ENCODE measurements around the gene SORL1.

SORL1 gene

GRCh38 chr11:121497176-121497998 is 45.3 kb downstream of the SORL1 start:
- Histone ChIP-seq H3K27ac (ENCODE audit: low read depth, low read length, poor library complexity, severe bottlenecking) (no peak overlapping the region), H4K20me1 (ENCODE audit: insufficient read depth, low read length) (no peaks in the 10 kb centered on the region), H2AFZ (ENCODE audit: low read length) (no peak overlapping the region), H3K4me2 (ENCODE audit: low read length) (no peak overlapping the region), H3K9ac (ENCODE audit: low read length) (no peak overlapping the region), H3K79me2 (ENCODE audit: insufficient read depth, low read length) (no peaks in the 10 kb centered on the region), H3K9me3 (ENCODE audit: low read length) (no peaks in the 10 kb centered on the region), H3K27me3 (ENCODE audit: insufficient read depth, low read length) (no peaks in the 10 kb centered on the region), H3K36me3 (ENCODE audit: insufficient read depth, low read length) (peaks cover 92% of the 10 kb centered on the region), H3K4me1 (ENCODE audit: insufficient read depth, low read length, severe bottlenecking) (peaks cover 21% of the 10 kb centered on the region), H3F3A (ENCODE audit: insufficient read depth, low read length) (no peaks in the 10 kb centered on the region), H3K4me3 (ENCODE audit: low read depth, low read length, poor library complexity, severe bottlenecking) (no peak overlapping the region), H3K9me2 (ENCODE audit: low read depth, low read length) (no peaks in the 10 kb centered on the region)
- TF ChIP-seq CTCF (IDR thresholded peaks at IDR 0.05; ENCODE audit: low read length) (no peak), EZH2 (IDR thresholded peaks at IDR 0.05; ENCODE audit: borderline replicate concordance, low read length) (no peak)

- H3K9ac ChIP-seq (ENCODE audit: low read length), result no peak overlapping the region
- no peaks in the 10 kb centered on the region for H3K9me3 ChIP-seq (ENCODE audit: low read length)
- no peaks in the 10 kb centered on the region for H3K27me3 ChIP-seq (ENCODE audit: insufficient read depth, low read length)
- H3K9me2 ChIP-seq (ENCODE audit: low read depth, low read length), result no peaks in the 10 kb centered on the region
- H3K79me2 ChIP-seq (ENCODE audit: insufficient read depth, low read length), result no peaks in the 10 kb centered on the region
- H3K4me3 ChIP-seq (ENCODE audit: low read depth, low read length, poor library complexity, severe bottlenecking), result no peak overlapping the region
- H3K36me3 ChIP-seq (ENCODE audit: insufficient read depth, low read length), result peaks cover 95% of the 10 kb centered on the region
- H3F3A ChIP-seq (ENCODE audit: insufficient read depth, low read length), result no peaks in the 10 kb centered on the region
- TF ChIP-seq EZH2 (IDR thresholded peaks at IDR 0.05; ENCODE audit: borderline replicate concordance, low read length) (no peak), CTCF (IDR thresholded peaks at IDR 0.05; ENCODE audit: low read length) (no peak)
- H3K4me2 ChIP-seq (ENCODE audit: low read length), result no peak overlapping the region
- peaks cover 7% of the 10 kb centered on the region for H3K4me1 ChIP-seq (ENCODE audit: insufficient read depth, low read length, severe bottlenecking)
- H2AFZ ChIP-seq (ENCODE audit: low read length), result no peak overlapping the region
- H4K20me1 ChIP-seq (ENCODE audit: insufficient read depth, low read length), result no peaks in the 10 kb centered on the region
- no peak overlapping the region for H3K27ac ChIP-seq (ENCODE audit: low read depth, low read length, poor library complexity, severe bottlenecking)
These were observed 47.3 kb downstream of the SORL1 start for GRCh38 chr11:121499405-121499804.

GRCh38 chr11:121500275-121500674 is 48.2 kb downstream of the SORL1 start:
- H3K27me3 ChIP-seq (ENCODE audit: insufficient read depth, low read length), result no peaks in the 10 kb centered on the region
- H3K4me2 ChIP-seq (ENCODE audit: low read length), result no peak overlapping the region
- H3K9me2 ChIP-seq (ENCODE audit: low read depth, low read length), result no peaks in the 10 kb centered on the region
- no peak overlapping the region for H2AFZ ChIP-seq (ENCODE audit: low read length)
- no peak for TF ChIP-seq CTCF (IDR thresholded peaks at IDR 0.05; ENCODE audit: low read length)
- no peak for TF ChIP-seq EZH2 (IDR thresholded peaks at IDR 0.05; ENCODE audit: borderline replicate concordance, low read length)
- no peak overlapping the region for H3K9ac ChIP-seq (ENCODE audit: low read length)
- H4K20me1 ChIP-seq (ENCODE audit: insufficient read depth, low read length), result no peaks in the 10 kb centered on the region
- H3K4me1 ChIP-seq (ENCODE audit: insufficient read depth, low read length, severe bottlenecking), result no peaks in the 10 kb centered on the region
- H3K4me3 ChIP-seq (ENCODE audit: low read depth, low read length, poor library complexity, severe bottlenecking), result no peak overlapping the region
- H3K27ac ChIP-seq (ENCODE audit: low read depth, low read length, poor library complexity, severe bottlenecking), result no peak overlapping the region
- peaks cover 98% of the 10 kb centered on the region for H3K36me3 ChIP-seq (ENCODE audit: insufficient read depth, low read length)
- peaks cover 4% of the 10 kb centered on the region; the same call in 1 of the 2 replicates for H3K79me2 ChIP-seq (ENCODE audit: insufficient read depth, low read length)
- no peaks in the 10 kb centered on the region for H3F3A ChIP-seq (ENCODE audit: insufficient read depth, low read length)
- H3K9me3 ChIP-seq (ENCODE audit: low read length), result no peaks in the 10 kb centered on the region
